Measurements from ENCODE around the gene UBE2J1.
"Not testable (repeated sequence)": the region's sequence is repeated elsewhere in the genome, so short reads cannot be mapped to it uniquely, and the experiment has no call there.

The UBE2J1 gene, protein sequence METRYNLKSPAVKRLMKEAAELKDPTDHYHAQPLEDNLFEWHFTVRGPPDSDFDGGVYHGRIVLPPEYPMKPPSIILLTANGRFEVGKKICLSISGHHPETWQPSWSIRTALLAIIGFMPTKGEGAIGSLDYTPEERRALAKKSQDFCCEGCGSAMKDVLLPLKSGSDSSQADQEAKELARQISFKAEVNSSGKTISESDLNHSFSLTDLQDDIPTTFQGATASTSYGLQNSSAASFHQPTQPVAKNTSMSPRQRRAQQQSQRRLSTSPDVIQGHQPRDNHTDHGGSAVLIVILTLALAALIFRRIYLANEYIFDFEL

DNA sequence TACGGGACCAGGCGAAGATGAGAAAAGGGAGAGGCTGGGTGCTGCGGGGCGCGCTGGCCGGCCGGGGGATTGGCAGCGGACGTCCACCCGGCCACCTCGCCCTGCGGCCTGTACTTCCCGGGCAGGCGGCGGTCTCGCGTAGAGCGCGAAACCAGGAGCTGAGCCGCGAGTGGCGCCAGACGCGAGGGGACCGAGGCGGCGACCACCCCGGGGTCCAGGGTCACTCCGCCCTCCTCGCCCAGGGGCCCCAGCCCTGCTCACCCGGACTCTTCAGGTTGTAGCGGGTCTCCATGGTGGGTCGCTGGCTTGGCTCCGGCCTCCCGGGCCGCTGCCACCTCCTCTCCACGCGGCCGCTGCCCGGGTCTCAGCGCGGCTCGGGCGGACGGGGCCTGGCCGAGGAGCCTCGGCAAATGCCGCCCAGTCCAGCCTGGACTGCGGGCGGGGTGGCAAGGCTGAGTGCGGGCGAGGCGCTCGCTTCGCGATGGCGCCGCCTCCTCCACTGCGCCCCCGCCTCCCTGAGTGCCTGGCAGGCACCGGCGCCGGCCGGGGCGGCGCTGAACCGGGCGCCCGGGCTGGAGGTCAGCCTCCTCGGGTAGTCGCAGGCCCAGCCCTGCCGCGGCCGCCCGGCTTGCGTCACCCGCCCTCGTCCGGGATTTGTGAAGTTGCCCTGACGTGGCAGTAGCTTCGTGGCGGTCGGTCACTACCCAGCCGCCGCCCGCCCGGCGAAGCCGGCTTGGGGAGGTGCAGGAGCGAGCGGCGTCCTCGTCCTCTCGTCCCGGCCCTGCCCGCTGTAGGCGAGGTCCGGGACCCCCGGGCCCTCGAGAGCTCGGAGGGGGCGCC, at the start of gene UBE2J1:
UBE2J1 (minus strand) TSS at position 445 of the 840 bp plus-strand sequence; CDS start at position 292, 153 bp downstream.
- no peaks in the 10 kb centered on the region for H3K9me3 ChIP-seq (ENCODE audit: low read length)
- peaks cover 39% of the 10 kb centered on the region for H3K4me1 ChIP-seq (ENCODE audit: insufficient read depth, low read length)
- H3K27ac ChIP-seq (ENCODE audit: low read depth, low read length) = peak within 1 kb of the TSS; percentile 97
- H3K27me3 ChIP-seq (ENCODE audit: control insufficient read depth in 1 of 2, insufficient read depth in 2 of 2, low read length in 2 of 2) = no peaks in the 10 kb centered on the region
- no peaks in the 10 kb centered on the region for H3K36me3 ChIP-seq (ENCODE audit: insufficient read depth, low read length)
- peak within 1 kb of the TSS; percentile 74 for H3K9ac ChIP-seq (ENCODE audit: low read length)
- peak within 1 kb of the TSS; percentile 78 for H3K4me3 ChIP-seq (ENCODE audit: low read depth in 1 of 2, low read length in 2 of 2)

- H3K36me3 ChIP-seq (ENCODE audit: insufficient read depth, low read length) = no peaks in the 10 kb centered on the region
- no peaks in the 10 kb centered on the region for H3K9me3 ChIP-seq (ENCODE audit: low read length)
- no peak overlapping the region for H3K9ac ChIP-seq (ENCODE audit: low read length)
- no peak overlapping the region for H3K27ac ChIP-seq (ENCODE audit: low read depth, low read length)
- H3K4me3 ChIP-seq (ENCODE audit: low read depth in 1 of 2, low read length in 2 of 2) = no peak overlapping the region
- no peaks in the 10 kb centered on the region for H3K27me3 ChIP-seq (ENCODE audit: control insufficient read depth in 1 of 2, insufficient read depth in 2 of 2, low read length in 2 of 2)
- no peaks in the 10 kb centered on the region for H3K4me1 ChIP-seq (ENCODE audit: insufficient read depth, low read length)
These were observed 48.4 kb upstream of the UBE2J1 start for GRCh38 chr6:89400912-89401399.

- Histone ChIP-seq H3K27me3 (ENCODE audit: control insufficient read depth in 1 of 2, insufficient read depth in 2 of 2, low read length in 2 of 2) (no peaks in the 10 kb centered on the region), H3K9ac (ENCODE audit: low read length) (no peak overlapping the region), H3K4me1 (ENCODE audit: insufficient read depth, low read length) (no peaks in the 10 kb centered on the region), H3K27ac (ENCODE audit: low read depth, low read length) (no peak overlapping the region), H3K9me3 (ENCODE audit: low read length) (no peaks in the 10 kb centered on the region), H3K4me3 (ENCODE audit: low read depth in 1 of 2, low read length in 2 of 2) (no peak overlapping the region), H3K36me3 (ENCODE audit: insufficient read depth, low read length) (no peaks in the 10 kb centered on the region)
These were observed 47.5 kb upstream of the UBE2J1 start for GRCh38 chr6:89400050-89400449.

DNA sequence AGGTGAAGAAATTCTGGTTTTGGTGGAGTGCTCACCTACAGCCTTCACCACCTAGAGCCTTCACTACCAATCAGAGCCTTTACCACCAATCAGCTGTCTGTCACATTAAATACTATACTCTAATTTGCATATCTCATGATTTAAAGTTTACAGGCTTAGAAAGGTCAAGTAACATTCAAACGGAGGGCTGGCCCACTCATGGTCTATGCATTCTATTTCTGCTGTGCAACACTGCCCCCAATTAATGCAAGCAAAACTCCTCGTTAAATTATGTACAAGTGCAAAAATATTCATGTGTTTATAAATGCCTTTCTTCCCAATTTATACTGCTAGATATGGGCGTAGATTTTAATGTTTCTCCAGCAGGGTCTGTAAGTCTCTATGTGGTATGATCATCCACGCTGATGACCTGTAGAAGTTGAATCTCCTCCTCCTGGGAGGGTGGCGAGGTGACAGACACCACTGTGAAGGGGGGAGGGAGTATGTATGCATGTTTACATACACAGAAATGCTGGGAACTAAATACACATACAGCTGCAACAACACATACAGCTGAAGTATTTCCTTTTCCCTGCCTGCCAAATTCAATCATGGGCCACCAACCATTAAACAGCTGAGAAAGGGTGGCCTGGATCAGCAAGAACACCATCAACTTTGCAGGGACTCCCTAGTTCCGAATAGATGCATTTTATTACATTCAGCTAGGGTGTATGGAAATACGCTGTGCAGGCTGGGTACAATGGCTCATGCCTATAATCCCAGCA, 46.4 kb upstream of the UBE2J1 start:
- no peaks in the 10 kb centered on the region for H3K4me1 ChIP-seq (ENCODE audit: insufficient read depth, low read length)
- H3K27me3 ChIP-seq (ENCODE audit: control insufficient read depth in 1 of 2, insufficient read depth in 2 of 2, low read length in 2 of 2) = no peaks in the 10 kb centered on the region
- H3K9ac ChIP-seq (ENCODE audit: low read length) = no peak overlapping the region
- H3K9me3 ChIP-seq (ENCODE audit: low read length) = no peaks in the 10 kb centered on the region
- H3K27ac ChIP-seq (ENCODE audit: low read depth, low read length) = no peak overlapping the region
- no peaks in the 10 kb centered on the region for H3K36me3 ChIP-seq (ENCODE audit: insufficient read depth, low read length)
- H3K4me3 ChIP-seq (ENCODE audit: low read depth in 1 of 2, low read length in 2 of 2) = no peak overlapping the region

GRCh38 chr6:89397884-89398283, 45.4 kb upstream of the UBE2J1 start:
- H3K4me3 ChIP-seq (ENCODE audit: low read depth in 1 of 2, low read length in 2 of 2); H3K4me1 ChIP-seq (ENCODE audit: insufficient read depth, low read length); H3K9ac ChIP-seq (ENCODE audit: low read length); H3K9me3 ChIP-seq (ENCODE audit: low read length); H3K27me3 ChIP-seq (ENCODE audit: control insufficient read depth in 1 of 2, insufficient read depth in 2 of 2, low read length in 2 of 2); H3K36me3 ChIP-seq (ENCODE audit: insufficient read depth, low read length); H3K27ac ChIP-seq (ENCODE audit: low read depth, low read length): not testable (repeated sequence)

GRCh38 chr6:89393659-89394058, 41.1 kb upstream of the UBE2J1 start:
- H3K27me3 ChIP-seq (ENCODE audit: control insufficient read depth in 1 of 2, insufficient read depth in 2 of 2, low read length in 2 of 2) = no peaks in the 10 kb centered on the region
- no peaks in the 10 kb centered on the region for H3K4me1 ChIP-seq (ENCODE audit: insufficient read depth, low read length)
- no peak overlapping the region for H3K4me3 ChIP-seq (ENCODE audit: low read depth in 1 of 2, low read length in 2 of 2)
- H3K9ac ChIP-seq (ENCODE audit: low read length) = no peak overlapping the region
- no peaks in the 10 kb centered on the region for H3K36me3 ChIP-seq (ENCODE audit: insufficient read depth, low read length)
- H3K27ac ChIP-seq (ENCODE audit: low read depth, low read length) = no peak overlapping the region
- H3K9me3 ChIP-seq (ENCODE audit: low read length) = no peaks in the 10 kb centered on the region

DNA sequence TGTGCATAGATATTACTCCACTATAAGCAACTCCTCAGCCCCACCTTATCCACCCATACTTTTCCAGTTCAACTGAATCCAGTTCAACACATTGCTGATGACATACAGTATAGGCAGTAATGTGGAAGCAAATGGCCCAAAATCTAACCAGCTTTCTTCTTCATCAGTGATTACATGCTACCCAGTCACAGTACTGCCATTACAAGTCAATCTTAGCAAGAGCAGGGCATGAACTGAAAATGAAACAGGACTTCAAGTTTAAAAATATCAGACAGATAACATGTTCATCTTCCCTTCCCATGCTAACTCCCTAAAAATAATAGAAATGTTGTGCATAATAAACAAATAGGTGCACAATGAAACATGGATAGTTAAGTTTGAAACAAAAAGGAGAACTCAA, 40.3 kb upstream of the UBE2J1 start:
- Histone ChIP-seq H3K27ac (ENCODE audit: low read depth, low read length) (no peak overlapping the region), H3K36me3 (ENCODE audit: insufficient read depth, low read length) (no peaks in the 10 kb centered on the region), H3K4me3 (ENCODE audit: low read depth in 1 of 2, low read length in 2 of 2) (no peak overlapping the region), H3K4me1 (ENCODE audit: insufficient read depth, low read length) (no peaks in the 10 kb centered on the region), H3K9me3 (ENCODE audit: low read length) (no peaks in the 10 kb centered on the region), H3K27me3 (ENCODE audit: control insufficient read depth in 1 of 2, insufficient read depth in 2 of 2, low read length in 2 of 2) (no peaks in the 10 kb centered on the region), H3K9ac (ENCODE audit: low read length) (no peak overlapping the region)

GRCh38 chr6:89388846-89389245, 36.3 kb upstream of the UBE2J1 start:
- Histone ChIP-seq H3K27me3 (ENCODE audit: control insufficient read depth in 1 of 2, insufficient read depth in 2 of 2, low read length in 2 of 2) (no peaks in the 10 kb centered on the region), H3K9ac (ENCODE audit: low read length) (no peak overlapping the region), H3K4me1 (ENCODE audit: insufficient read depth, low read length) (peaks cover 9% of the 10 kb centered on the region), H3K36me3 (ENCODE audit: insufficient read depth, low read length) (no peaks in the 10 kb centered on the region), H3K27ac (ENCODE audit: low read depth, low read length) (no peak overlapping the region), H3K9me3 (ENCODE audit: low read length) (no peaks in the 10 kb centered on the region), H3K4me3 (ENCODE audit: low read depth in 1 of 2, low read length in 2 of 2) (no peak overlapping the region)

- Histone ChIP-seq H3K4me1 (ENCODE audit: insufficient read depth, low read length) (peaks cover 9% of the 10 kb centered on the region), H3K4me3 (ENCODE audit: low read depth in 1 of 2, low read length in 2 of 2) (no peak overlapping the region), H3K9me3 (ENCODE audit: low read length) (no peaks in the 10 kb centered on the region), H3K27me3 (ENCODE audit: control insufficient read depth in 1 of 2, insufficient read depth in 2 of 2, low read length in 2 of 2) (no peaks in the 10 kb centered on the region), H3K36me3 (ENCODE audit: insufficient read depth, low read length) (no peaks in the 10 kb centered on the region), H3K27ac (ENCODE audit: low read depth, low read length) (no peak overlapping the region), H3K9ac (ENCODE audit: low read length) (no peak overlapping the region)
These were observed 35.1 kb upstream of the UBE2J1 start for GRCh38 chr6:89387516-89388201.

DNA sequence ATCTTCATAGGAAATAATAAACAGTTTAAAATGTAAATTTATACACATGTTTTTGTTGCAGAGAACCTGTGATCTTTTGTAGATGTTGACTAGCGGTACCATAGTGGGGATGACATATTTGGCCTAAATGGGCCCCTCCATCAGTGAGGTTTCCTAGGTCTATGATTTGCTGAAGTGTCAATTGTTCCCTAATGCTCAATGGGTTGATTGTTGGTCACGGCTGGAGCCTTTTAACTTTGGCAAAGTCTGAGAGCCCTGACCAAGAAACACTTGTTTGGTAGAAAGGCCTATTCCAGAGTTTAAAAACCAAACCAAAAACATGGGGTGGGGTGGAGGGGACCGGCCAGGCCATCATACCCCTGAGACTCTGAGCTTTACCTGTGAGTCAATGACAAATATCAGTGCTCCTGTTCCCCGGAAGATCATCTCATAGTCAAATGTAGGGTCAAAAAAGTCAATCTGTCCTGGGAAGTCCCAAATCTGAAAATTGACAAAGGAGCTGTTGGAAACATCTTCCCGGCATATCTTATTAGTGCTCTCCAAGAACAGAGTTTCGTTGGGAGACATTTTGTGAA, 34.5 kb upstream of the UBE2J1 start:
- Histone ChIP-seq H3K9ac (ENCODE audit: low read length) (no peak overlapping the region), H3K27me3 (ENCODE audit: control insufficient read depth in 1 of 2, insufficient read depth in 2 of 2, low read length in 2 of 2) (no peaks in the 10 kb centered on the region), H3K36me3 (ENCODE audit: insufficient read depth, low read length) (no peaks in the 10 kb centered on the region), H3K27ac (ENCODE audit: low read depth, low read length) (no peak overlapping the region), H3K4me1 (ENCODE audit: insufficient read depth, low read length) (peaks cover 9% of the 10 kb centered on the region), H3K4me3 (ENCODE audit: low read depth in 1 of 2, low read length in 2 of 2) (no peak overlapping the region), H3K9me3 (ENCODE audit: low read length) (no peaks in the 10 kb centered on the region)
